ENCODE results near the gene STPG3. TPM values are rescaled to one million over a fixed set of nuclear protein-coding genes. Genes with fewer than 3 reads are reported as not detected.

STPG3 gene
- total and polyA plus RNA-seq, 9 of the 15 experiments (the other 6 are each of a cell fraction or from before 2014, with no cell fraction given) = not detected

GRCh38 chr9:137228968-137229896, 21.9 kb upstream of the STPG3 start (continued):
- TF ChIP-seq RCOR1 (IDR thresholded peaks at IDR 0.05; ENCODE audit: borderline replicate concordance in 1 of 2, low read depth in 2 of 2, low read length in 2 of 2) = no peak
- TF ChIP-seq, protein P1, sequence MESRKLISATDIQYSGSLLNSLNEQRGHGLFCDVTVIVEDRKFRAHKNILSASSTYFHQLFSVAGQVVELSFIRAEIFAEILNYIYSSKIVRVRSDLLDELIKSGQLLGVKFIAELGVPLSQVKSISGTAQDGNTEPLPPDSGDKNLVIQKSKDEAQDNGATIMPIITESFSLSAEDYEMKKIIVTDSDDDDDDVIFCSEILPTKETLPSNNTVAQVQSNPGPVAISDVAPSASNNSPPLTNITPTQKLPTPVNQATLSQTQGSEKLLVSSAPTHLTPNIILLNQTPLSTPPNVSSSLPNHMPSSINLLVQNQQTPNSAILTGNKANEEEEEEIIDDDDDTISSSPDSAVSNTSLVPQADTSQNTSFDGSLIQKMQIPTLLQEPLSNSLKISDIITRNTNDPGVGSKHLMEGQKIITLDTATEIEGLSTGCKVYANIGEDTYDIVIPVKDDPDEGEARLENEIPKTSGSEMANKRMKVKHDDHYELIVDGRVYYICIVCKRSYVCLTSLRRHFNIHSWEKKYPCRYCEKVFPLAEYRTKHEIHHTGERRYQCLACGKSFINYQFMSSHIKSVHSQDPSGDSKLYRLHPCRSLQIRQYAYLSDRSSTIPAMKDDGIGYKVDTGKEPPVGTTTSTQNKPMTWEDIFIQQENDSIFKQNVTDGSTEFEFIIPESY (CRISPR knock-in tag; IDR thresholded peaks at IDR 0.05) = peak; percentile 26; the same call in 1 of the 2 replicates
- no peak for TF ChIP-seq ZKSCAN3 (CRISPR knock-in tag; IDR thresholded peaks at IDR 0.05)
- no peak for TF ChIP-seq ZNF77 (CRISPR knock-in tag; IDR thresholded peaks at IDR 0.05)
- no peak for TF ChIP-seq NFE2 (IDR thresholded peaks at IDR 0.05; ENCODE audit: low read depth)
- TF ChIP-seq, protein P2, sequence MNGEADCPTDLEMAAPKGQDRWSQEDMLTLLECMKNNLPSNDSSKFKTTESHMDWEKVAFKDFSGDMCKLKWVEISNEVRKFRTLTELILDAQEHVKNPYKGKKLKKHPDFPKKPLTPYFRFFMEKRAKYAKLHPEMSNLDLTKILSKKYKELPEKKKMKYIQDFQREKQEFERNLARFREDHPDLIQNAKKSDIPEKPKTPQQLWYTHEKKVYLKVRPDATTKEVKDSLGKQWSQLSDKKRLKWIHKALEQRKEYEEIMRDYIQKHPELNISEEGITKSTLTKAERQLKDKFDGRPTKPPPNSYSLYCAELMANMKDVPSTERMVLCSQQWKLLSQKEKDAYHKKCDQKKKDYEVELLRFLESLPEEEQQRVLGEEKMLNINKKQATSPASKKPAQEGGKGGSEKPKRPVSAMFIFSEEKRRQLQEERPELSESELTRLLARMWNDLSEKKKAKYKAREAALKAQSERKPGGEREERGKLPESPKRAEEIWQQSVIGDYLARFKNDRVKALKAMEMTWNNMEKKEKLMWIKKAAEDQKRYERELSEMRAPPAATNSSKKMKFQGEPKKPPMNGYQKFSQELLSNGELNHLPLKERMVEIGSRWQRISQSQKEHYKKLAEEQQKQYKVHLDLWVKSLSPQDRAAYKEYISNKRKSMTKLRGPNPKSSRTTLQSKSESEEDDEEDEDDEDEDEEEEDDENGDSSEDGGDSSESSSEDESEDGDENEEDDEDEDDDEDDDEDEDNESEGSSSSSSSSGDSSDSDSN (IDR thresholded peaks at IDR 0.05; ENCODE audit: borderline replicate concordance in 1 of 2, low read depth in 2 of 2, low read length in 2 of 2) = no peak
- no peak for TF ChIP-seq SRSF3 (IDR thresholded peaks at IDR 0.05; ENCODE audit: insufficient read depth, low read length)
- TF ChIP-seq PHF20 (IDR thresholded peaks at IDR 0.05; ENCODE audit: partially characterized antibody) = no peak
- no peak for TF ChIP-seq ZMIZ1 (IDR thresholded peaks at IDR 0.05; ENCODE audit: low read depth in 2 of 2, low read length in 2 of 2)
- peak; percentile 40; the same call in 1 of the 2 replicates for TF ChIP-seq POLR2G (IDR thresholded peaks at IDR 0.05; ENCODE audit: low read depth, low read length)
- no peak for TF ChIP-seq RBM34 (IDR thresholded peaks at IDR 0.05; ENCODE audit: borderline replicate concordance, insufficient read depth, low read length)
- TF ChIP-seq, protein P3, sequence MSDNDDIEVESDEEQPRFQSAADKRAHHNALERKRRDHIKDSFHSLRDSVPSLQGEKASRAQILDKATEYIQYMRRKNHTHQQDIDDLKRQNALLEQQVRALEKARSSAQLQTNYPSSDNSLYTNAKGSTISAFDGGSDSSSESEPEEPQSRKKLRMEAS (CRISPR knock-in tag; IDR thresholded peaks at IDR 0.05) = no peak
- TF ChIP-seq ZNF395 (CRISPR knock-in tag; IDR thresholded peaks at IDR 0.05) = no peak
- no peak for TF ChIP-seq NFIC (IDR thresholded peaks at IDR 0.05)
